Measurements from ENCODE around the gene NUDT14.

NUDT14 gene

DNA sequence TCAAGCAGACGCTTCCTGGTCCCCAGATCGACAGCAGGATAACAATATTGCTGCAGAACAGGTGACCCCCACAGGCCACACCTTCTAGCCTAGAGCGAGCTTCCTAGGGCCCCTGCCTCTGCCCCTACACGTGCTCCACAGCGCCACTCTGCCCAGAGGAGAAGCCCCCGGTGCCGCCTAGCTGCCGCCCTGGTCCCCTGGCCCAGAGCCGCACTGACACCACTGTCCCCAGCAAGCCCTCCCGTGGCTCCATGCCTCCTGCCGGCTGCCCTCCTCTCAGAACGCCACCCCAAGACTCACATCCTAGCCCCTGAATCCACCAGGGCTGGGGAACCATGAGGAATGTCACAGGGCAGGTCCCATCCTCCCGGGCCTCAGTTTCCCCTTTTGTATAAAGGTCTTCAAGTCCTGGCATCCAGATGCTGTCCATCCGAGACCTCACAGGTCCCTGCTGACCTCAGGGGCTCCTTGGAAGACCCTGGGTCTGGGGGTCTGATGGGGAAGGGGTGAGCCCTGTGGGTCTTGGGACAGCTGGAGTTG, 43.6 kb downstream of the NUDT14 start:
- Histone ChIP-seq H3K36me3 (ENCODE audit: control insufficient read depth, insufficient read depth, low read length) (no peaks in the 10 kb centered on the region), H3K27me3 (ENCODE audit: control insufficient read depth, insufficient read depth, low read length) (no peaks in the 10 kb centered on the region), H3K4me3 (ENCODE audit: low read depth, low read length) (no peak overlapping the region), H3K9me3 (ENCODE audit: control insufficient read depth, insufficient read depth, low read length) (no peaks in the 10 kb centered on the region; the same call in 1 of the 2 replicates), H3K9ac (ENCODE audit: low read depth, low read length) (no peak overlapping the region), H3K27ac (ENCODE audit: low read depth, low read length) (no peak overlapping the region), H3K4me1 (ENCODE audit: control insufficient read depth, insufficient read depth, low read length) (no peaks in the 10 kb centered on the region)

DNA sequence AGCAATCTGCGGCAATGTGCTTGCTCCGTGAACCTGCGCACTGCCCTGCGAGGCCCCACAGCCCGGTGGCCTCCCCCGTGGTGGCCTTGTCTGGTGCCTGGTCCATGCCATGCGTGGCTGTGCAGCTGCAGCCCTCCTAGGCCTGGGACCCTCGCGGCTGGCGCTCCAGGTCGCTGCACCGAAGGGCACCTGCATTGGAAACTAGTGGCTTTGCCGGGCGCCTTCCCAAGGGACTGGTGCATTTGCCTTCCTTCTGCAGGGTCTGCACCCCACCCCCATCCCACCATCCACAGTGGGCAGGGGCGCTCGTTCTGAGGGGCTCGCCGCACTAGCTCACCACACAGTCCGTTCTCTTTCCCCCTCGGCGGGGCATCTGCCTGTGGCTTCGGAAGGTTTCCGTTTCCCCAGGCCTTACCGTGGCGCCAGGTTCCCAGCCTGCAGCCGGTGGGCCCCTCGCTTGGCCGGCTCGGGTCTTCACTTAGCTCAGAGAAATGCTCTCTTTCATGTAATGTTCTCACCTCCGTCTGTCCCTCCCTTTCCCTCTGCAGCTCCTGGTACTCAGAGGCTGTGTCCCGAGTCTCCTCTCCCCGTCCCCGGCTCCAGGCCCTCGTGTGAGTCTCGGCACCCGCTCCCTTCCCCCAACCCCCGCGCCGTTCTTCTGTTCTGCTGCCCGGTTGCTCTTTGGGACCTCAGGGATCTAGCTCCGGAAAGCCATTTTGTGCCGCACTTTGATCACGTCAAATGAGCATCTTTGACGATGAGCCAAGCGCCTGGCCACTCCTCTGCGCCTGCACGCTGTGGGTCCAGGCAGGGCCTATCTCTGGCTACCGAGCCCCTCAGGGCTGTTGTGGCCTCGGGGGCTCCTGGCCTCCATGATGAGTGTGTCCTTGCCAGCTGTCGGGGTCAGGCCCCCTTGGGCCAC, 44.5 kb downstream of the NUDT14 start:
- no peak overlapping the region for H3K27ac ChIP-seq (ENCODE audit: low read depth, low read length)
- no peaks in the 10 kb centered on the region for H3K36me3 ChIP-seq (ENCODE audit: control insufficient read depth, insufficient read depth, low read length)
- peaks cover under 1% of the 10 kb centered on the region; the same call in 1 of the 2 replicates for H3K9me3 ChIP-seq (ENCODE audit: control insufficient read depth, insufficient read depth, low read length)
- H3K4me1 ChIP-seq (ENCODE audit: control insufficient read depth, insufficient read depth, low read length), result no peaks in the 10 kb centered on the region
- H3K9ac ChIP-seq (ENCODE audit: low read depth, low read length), result no peak overlapping the region
- H3K4me3 ChIP-seq (ENCODE audit: low read depth, low read length), result no peak overlapping the region
- no peaks in the 10 kb centered on the region for H3K27me3 ChIP-seq (ENCODE audit: control insufficient read depth, insufficient read depth, low read length)

DNA sequence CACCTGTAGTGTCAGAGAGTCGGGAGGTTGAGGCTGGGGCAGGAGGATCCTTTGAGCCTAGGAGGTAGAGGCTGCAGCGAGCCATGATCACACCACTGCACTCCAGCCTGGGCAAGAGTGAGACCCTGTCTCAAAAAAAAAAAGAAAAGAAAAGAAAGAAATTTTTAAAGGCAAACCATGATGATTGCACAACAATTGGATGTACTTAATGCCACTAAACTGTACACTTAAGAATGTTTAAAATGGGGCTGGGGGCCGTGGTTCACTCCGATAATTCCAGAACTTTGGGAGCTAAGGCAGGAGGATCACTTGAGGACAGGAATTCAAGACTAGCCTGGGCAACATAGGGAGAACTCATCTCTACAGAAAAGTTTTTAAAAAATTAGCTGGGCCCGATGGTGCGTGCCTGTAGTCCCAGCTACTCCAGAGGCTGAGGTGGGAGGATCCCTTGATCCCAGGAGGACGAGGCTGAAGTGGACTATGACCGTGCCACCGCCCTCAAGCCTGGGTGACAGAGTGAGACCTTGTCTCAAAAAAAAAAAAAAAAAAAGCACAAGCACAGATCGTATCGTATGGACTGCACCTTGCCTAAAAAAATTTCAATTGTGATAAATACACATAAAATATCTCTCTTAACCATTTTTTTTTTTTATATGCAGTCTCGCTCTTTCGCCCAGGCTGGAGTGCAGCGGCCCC, 45.3 kb downstream of the NUDT14 start:
- Histone ChIP-seq H3K36me3 (ENCODE audit: control insufficient read depth, insufficient read depth, low read length) (no peaks in the 10 kb centered on the region), H3K9ac (ENCODE audit: low read depth, low read length) (no peak overlapping the region), H3K9me3 (ENCODE audit: control insufficient read depth, insufficient read depth, low read length) (peaks cover 3% of the 10 kb centered on the region; the same call in 1 of the 2 replicates), H3K27ac (ENCODE audit: low read depth, low read length) (no peak overlapping the region), H3K27me3 (ENCODE audit: control insufficient read depth, insufficient read depth, low read length) (no peaks in the 10 kb centered on the region), H3K4me1 (ENCODE audit: control insufficient read depth, insufficient read depth, low read length) (no peaks in the 10 kb centered on the region), H3K4me3 (ENCODE audit: low read depth, low read length) (no peak overlapping the region)

DNA sequence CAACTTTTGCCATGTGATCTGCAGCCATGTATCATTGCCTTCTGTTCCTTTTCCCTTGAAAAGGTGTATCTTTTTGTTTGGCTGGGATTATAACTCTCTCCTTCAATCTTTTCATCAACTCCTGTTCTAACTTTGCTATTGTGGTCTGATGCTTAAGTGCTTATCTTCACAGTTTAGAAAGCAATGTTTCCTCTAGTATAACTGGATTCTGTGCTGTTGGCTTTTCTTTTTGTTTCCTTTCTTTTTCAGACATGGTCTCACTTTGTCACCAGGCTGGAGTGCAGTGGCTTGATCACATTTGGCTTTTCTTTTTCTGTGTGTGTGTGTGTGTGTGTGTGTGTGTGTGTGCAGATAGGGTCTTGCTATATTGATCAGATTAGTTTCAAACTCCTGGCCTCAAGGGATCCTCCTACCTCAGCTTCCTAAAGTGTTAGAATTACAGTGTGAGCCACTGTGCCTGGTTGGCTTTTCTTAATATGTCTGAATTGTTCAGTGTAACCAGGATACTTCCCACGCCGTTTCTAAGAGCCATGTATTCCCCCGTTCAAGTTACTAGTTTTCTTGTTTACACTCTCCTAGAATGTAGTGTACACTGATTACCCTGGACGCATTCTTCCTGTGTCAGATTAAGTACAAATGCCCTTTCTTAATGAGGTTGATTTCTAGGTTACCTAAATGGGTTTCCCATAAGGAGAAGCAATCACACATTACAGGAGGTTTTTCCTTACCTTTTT, 48.0 kb downstream of the NUDT14 start:
- Histone ChIP-seq H3K27ac (ENCODE audit: low read depth, low read length) (no peak overlapping the region), H3K9me3 (ENCODE audit: control insufficient read depth, insufficient read depth, low read length) (peaks cover 3% of the 10 kb centered on the region; the same call in 1 of the 2 replicates), H3K4me1 (ENCODE audit: control insufficient read depth, insufficient read depth, low read length) (no peaks in the 10 kb centered on the region), H3K36me3 (ENCODE audit: control insufficient read depth, insufficient read depth, low read length) (no peaks in the 10 kb centered on the region), H3K4me3 (ENCODE audit: low read depth, low read length) (no peak overlapping the region), H3K27me3 (ENCODE audit: control insufficient read depth, insufficient read depth, low read length) (no peaks in the 10 kb centered on the region), H3K9ac (ENCODE audit: low read depth, low read length) (no peak overlapping the region)

DNA sequence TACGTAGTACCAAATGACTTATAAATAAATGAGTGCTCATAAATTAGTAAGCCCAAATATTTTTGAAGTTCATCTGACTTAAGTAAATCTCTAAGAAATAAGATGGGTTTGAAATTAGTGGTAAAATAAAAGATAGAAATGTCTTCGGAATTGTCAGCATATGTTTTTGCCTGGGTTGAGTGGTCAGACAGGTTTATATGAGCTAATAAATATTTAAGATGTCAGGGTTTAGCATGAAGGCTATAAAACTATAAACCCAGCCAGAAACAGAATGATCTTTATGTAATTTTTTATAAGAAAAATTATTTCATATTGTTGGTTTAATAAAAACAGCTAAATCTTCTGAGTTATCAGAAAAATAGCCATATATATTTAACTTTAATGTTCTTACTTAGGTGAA, 49.9 kb downstream of the NUDT14 start:
- no peak overlapping the region for H3K27ac ChIP-seq (ENCODE audit: low read depth, low read length)
- no peak overlapping the region for H3K9ac ChIP-seq (ENCODE audit: low read depth, low read length)
- no peak overlapping the region for H3K4me3 ChIP-seq (ENCODE audit: low read depth, low read length)
- no peaks in the 10 kb centered on the region for H3K36me3 ChIP-seq (ENCODE audit: control insufficient read depth, insufficient read depth, low read length)
- H3K9me3 ChIP-seq (ENCODE audit: control insufficient read depth, insufficient read depth, low read length), result peaks cover 3% of the 10 kb centered on the region; the same call in 1 of the 2 replicates
- H3K4me1 ChIP-seq (ENCODE audit: control insufficient read depth, insufficient read depth, low read length), result no peaks in the 10 kb centered on the region
- H3K27me3 ChIP-seq (ENCODE audit: control insufficient read depth, insufficient read depth, low read length), result no peaks in the 10 kb centered on the region

DNA sequence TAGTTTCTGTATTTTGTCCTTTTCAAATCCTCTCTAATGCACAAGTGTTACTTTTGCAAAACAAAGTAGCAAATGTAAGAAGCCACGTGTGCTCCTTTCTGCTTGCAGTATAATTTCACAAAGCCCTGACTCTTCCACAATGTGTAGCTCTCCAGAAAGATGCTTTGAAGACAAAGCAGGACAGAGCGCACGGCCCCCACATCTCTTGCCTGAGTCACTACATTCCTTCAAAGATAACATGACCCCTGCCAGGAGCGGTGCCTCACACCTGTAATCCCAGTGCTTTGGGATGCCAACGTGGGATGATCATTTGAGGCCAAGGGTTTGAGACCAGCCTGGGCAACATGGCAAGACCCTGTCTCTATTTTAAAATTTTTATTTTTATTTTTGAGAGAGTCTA, 53.1 kb downstream of the NUDT14 start:
- H3K27ac ChIP-seq (ENCODE audit: low read depth, low read length), result no peak overlapping the region
- peaks cover 3% of the 10 kb centered on the region; the same call in 1 of the 2 replicates for H3K9me3 ChIP-seq (ENCODE audit: control insufficient read depth, insufficient read depth, low read length)
- no peak overlapping the region for H3K4me3 ChIP-seq (ENCODE audit: low read depth, low read length)
- no peaks in the 10 kb centered on the region for H3K36me3 ChIP-seq (ENCODE audit: control insufficient read depth, insufficient read depth, low read length)
- no peaks in the 10 kb centered on the region for H3K4me1 ChIP-seq (ENCODE audit: control insufficient read depth, insufficient read depth, low read length)
- no peak overlapping the region for H3K9ac ChIP-seq (ENCODE audit: low read depth, low read length)
- no peaks in the 10 kb centered on the region for H3K27me3 ChIP-seq (ENCODE audit: control insufficient read depth, insufficient read depth, low read length)

DNA sequence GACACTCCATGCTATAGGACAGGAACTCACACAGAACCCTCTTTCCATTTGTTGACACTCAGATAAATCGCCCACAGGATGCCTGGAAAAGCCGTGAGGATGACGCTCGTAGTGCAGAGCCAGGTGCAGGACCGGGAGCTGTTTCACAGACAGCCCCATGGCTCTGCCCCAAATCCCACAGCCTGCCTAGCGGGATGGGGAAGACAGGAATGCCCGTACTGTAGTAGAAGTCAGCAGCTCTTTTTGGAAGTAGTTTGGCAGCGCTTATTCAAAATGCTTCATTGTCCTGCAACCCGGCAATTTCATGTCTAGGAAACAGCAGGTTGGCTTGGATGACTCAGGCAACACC, 54.2 kb downstream of the NUDT14 start:
- Histone ChIP-seq H3K9me3 (ENCODE audit: control insufficient read depth, insufficient read depth, low read length) (peaks cover 6% of the 10 kb centered on the region), H3K36me3 (ENCODE audit: control insufficient read depth, insufficient read depth, low read length) (no peaks in the 10 kb centered on the region), H3K27ac (ENCODE audit: low read depth, low read length) (no peak overlapping the region), H3K27me3 (ENCODE audit: control insufficient read depth, insufficient read depth, low read length) (no peaks in the 10 kb centered on the region), H3K4me3 (ENCODE audit: low read depth, low read length) (no peak overlapping the region), H3K4me1 (ENCODE audit: control insufficient read depth, insufficient read depth, low read length) (no peaks in the 10 kb centered on the region), H3K9ac (ENCODE audit: low read depth, low read length) (no peak overlapping the region)

DNA sequence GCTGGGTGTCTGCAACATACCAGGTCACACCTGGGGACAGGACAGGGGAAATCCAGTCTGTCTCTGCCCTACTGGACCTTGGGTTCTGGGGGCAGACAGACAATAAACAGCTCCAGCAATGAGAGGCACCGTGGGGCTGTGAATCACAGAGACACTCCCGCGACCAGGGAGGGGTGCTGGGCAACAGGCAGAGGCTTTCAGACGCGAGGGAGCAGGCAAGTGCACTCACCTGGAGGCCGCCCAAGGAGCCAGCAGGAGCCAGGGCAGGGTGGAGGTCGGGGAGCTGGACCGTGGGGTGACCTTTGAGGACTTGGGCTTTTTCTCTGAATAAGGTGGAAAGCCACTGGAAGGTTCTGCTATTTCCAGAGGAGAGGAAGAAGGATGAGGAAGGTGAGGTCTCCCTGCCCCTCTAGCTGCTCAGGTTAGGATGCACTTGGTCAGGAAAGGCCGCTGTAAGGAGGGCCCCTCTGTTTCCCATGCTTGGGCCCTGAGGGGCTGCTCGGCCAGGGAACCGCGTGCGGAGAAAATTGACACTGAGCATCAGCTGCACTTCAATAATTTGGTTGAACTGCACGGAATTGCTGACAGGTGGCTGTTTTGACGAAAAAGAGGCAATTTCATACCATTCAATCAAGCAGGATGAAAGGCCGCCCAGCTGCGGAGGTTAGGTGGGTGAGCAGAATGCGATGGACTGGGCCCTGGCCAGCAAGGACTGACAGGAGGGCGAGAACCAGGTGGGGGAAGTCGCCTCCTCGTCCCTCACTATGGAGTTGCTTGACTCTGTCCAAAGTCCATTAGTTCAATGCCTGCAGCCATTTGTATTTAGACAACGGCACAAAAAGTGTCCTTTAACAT, 54.8 kb downstream of the NUDT14 start:
- H3K9ac ChIP-seq (ENCODE audit: low read depth, low read length), result no peak overlapping the region
- no peak overlapping the region for H3K27ac ChIP-seq (ENCODE audit: low read depth, low read length)
- H3K36me3 ChIP-seq (ENCODE audit: control insufficient read depth, insufficient read depth, low read length), result no peaks in the 10 kb centered on the region

DNA sequence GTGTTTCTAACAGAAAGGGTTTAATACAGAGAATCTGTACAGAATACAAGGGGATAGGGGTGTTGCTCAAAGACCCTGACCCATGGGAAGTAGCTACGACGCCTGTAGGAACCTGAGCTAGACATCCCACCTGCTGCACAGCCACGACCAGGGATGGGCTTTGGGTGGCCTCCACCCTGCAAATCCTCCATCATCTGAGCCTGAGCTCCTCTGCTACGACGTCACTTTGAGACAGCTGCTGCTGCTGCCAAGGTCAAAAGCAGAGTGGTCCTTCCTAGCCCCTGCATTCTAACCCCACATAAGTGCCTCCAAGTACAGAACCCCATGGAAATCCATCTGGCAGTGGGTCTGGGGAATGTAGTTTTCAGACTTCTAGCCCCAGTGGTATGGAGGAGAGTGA, 56.3 kb downstream of the NUDT14 start:
- Histone ChIP-seq H3K27me3 (ENCODE audit: control insufficient read depth, insufficient read depth, low read length) (no peaks in the 10 kb centered on the region), H3K9ac (ENCODE audit: low read depth, low read length) (no peak overlapping the region), H3K27ac (ENCODE audit: low read depth, low read length) (no peak overlapping the region), H3K36me3 (ENCODE audit: control insufficient read depth, insufficient read depth, low read length) (no peaks in the 10 kb centered on the region), H3K9me3 (ENCODE audit: control insufficient read depth, insufficient read depth, low read length) (peaks cover 14% of the 10 kb centered on the region), H3K4me1 (ENCODE audit: control insufficient read depth, insufficient read depth, low read length) (no peaks in the 10 kb centered on the region), H3K4me3 (ENCODE audit: low read depth, low read length) (no peak overlapping the region)

More for the DNA sequence above, 54.8 kb downstream of the NUDT14 start:
- H3K27me3 ChIP-seq (ENCODE audit: control insufficient read depth, insufficient read depth, low read length), result no peaks in the 10 kb centered on the region
- no peaks in the 10 kb centered on the region for H3K4me1 ChIP-seq (ENCODE audit: control insufficient read depth, insufficient read depth, low read length)
- H3K9me3 ChIP-seq (ENCODE audit: control insufficient read depth, insufficient read depth, low read length), result peaks cover 10% of the 10 kb centered on the region
- H3K4me3 ChIP-seq (ENCODE audit: low read depth, low read length), result no peak overlapping the region

Measured in HUES48 (cell line).